DOHH2 (cell line): Measurements from ENCODE around the gene PACS2.

Experiments used
- EZH2phosphoT487 ChIP-seq: fragments of 200-600 bp; sonication (generic); IDR thresholded peaks from 2 replicates; pipeline ENCODE4 v1.6.1; 2017; ENCODE audit warnings: borderline replicate concordance, mild to moderate bottlenecking, antibody characterized with exemption, low read length, moderate library complexity, mixed read lengths
- TF ChIP-seq, protein P1 (sequence below): fragments of 200-600 bp; sonication (generic); IDR thresholded peaks from one replicate; pipeline ENCODE4 v1.5.1; 2014; ENCODE audit warnings: antibody characterized with exemption, mild to moderate bottlenecking, low read depth, low read length; ENCODE audit not compliant: poor library complexity, severe bottlenecking

DNA sequence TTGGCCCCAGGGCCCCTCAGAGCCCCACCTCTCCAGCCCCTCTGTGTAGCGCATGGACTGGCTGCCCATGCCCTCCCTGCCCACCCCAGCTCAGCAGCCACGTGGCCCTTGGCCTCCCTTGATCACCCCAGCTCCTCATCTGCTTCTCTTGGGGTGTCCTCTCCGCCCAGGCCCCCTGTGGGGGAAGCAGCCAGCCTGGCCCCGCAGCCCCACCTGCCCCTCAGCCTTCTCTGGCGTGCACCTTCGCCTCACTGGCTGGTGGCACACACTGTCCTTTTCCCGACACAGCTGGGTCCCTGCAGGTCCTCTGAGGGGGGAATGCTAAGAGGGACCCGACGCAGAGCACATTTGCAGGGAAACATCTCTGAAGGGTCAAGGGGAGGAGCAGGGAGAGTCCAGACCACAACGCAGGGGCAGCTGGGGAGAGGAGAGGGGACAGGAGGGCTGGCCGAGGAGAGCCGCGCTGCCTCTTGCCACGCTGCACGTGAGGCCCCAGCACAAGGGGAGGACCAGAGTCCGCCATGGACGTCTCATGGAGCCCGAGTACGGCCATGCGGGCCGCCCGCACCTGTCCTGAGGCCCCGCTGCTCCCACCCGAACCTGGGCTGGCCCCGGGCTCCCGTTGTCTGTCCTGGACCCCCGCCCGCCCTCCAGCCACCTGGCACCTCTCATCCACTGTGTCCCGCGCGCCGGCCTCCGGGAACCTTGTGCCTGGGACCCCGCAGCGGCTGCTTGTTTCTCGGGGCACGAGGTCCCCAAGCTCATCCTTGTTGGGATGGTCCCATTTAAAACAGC, 36.1 kb downstream of the PACS2 start:
- TF ChIP-seq, protein P1, sequence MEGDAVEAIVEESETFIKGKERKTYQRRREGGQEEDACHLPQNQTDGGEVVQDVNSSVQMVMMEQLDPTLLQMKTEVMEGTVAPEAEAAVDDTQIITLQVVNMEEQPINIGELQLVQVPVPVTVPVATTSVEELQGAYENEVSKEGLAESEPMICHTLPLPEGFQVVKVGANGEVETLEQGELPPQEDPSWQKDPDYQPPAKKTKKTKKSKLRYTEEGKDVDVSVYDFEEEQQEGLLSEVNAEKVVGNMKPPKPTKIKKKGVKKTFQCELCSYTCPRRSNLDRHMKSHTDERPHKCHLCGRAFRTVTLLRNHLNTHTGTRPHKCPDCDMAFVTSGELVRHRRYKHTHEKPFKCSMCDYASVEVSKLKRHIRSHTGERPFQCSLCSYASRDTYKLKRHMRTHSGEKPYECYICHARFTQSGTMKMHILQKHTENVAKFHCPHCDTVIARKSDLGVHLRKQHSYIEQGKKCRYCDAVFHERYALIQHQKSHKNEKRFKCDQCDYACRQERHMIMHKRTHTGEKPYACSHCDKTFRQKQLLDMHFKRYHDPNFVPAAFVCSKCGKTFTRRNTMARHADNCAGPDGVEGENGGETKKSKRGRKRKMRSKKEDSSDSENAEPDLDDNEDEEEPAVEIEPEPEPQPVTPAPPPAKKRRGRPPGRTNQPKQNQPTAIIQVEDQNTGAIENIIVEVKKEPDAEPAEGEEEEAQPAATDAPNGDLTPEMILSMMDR: no peak
- TF ChIP-seq EZH2phosphoT487: no peak
